GM23338 (cell line): ENCODE data around the gene CYP3A7.
"Not testable (repeated sequence)": the region's sequence is repeated elsewhere in the genome, so short reads cannot be mapped to it uniquely, and the experiment has no call there.

Experiments
- CREB1 ChIP-seq: fragments of 250-450 bp; sonication (Bioruptor Pico); IDR thresholded peaks from 2 replicates; pipeline ENCODE4 v1.5.0; 2020; ENCODE audit warnings: low read depth, mild to moderate bottlenecking, moderate library complexity
- EZH2 ChIP-seq: fragments of 200-600 bp; sonication (generic); IDR thresholded peaks from one replicate; pipeline ENCODE4 v1.8.0; 2017; ENCODE audit warnings: antibody characterized with exemption, mild to moderate bottlenecking, low read depth; ENCODE audit not compliant: unreplicated experiment
- EZH2phosphoT487 ChIP-seq: fragments of 200-600 bp; sonication (generic); IDR thresholded peaks from one replicate; pipeline ENCODE4 v1.8.1; 2018; ENCODE audit warnings: antibody characterized with exemption; ENCODE audit not compliant: unreplicated experiment
- JUNB ChIP-seq: IDR thresholded peaks from one replicate; pipeline ENCODE4 v1.6.1; 2016; ENCODE audit warnings: antibody characterized with exemption; ENCODE audit not compliant: unreplicated experiment
- POLR2AphosphoS5 ChIP-seq: IDR thresholded peaks from 2 replicates; pipeline ENCODE4 v1.6.1; 2016; ENCODE audit warnings: antibody characterized with exemption, low read depth
- TF ChIP-seq, protein P1 (sequence below), 2 experiments: fragments of 200-600 bp in 1 of 2; sonication (generic) in 1 of 2; conservative IDR thresholded peaks; 2 replicates each; pipeline versions ENCODE4 v1.5.1 to v1.6.1; 2016 to 2017; ENCODE audit warnings: antibody characterized with exemption in 2 of 2, low read depth in 2 of 2, mild to moderate bottlenecking in 2 of 2, moderate library complexity in 1 of 2
- TF ChIP-seq, protein P2 (sequence below): IDR thresholded peaks from 2 replicates; pipeline ENCODE4 v1.6.1; 2016; ENCODE audit warnings: antibody characterized with exemption
- TF ChIP-seq, protein P3 (sequence below): IDR thresholded peaks from one replicate; pipeline ENCODE4 v1.6.1; 2018; ENCODE audit warnings: antibody characterized with exemption; ENCODE audit not compliant: unreplicated experiment

DNA sequence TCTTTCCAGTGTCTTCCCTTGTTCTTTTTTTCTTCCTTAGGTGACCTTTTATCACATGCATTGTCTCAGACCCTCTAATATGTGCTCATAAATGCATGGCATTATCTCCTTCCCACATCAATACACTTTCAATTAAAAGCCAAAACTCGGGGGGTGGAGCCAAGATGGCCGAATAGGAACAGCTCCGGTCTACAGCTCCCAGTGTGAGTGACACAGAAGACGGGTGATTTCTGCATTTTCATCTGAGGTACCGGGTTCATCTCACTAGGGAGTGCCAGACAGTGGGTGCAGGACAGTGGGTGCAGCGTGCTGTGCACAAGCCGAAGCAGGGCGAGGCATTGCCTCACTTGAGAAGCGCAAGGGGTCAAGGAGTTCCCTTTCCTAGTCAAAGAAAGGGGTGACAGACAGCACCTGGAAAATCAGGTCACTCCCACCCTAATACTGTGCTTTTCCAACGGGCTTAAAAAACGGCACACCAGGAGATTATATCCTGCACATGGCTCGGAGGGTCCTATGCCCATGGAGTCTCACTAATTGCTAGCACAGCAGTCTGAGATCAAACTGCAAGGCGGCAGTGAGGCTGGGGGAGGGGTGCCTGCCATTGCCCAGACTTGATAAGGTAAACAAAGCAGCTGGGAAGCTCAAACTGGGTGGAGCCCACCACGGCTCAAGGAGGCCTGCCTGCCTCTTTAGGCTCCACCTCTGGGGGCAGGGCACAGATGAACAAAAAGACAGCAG is 49.0 kb downstream of the CYP3A7 start:
- TF ChIP-seq, protein P1, sequence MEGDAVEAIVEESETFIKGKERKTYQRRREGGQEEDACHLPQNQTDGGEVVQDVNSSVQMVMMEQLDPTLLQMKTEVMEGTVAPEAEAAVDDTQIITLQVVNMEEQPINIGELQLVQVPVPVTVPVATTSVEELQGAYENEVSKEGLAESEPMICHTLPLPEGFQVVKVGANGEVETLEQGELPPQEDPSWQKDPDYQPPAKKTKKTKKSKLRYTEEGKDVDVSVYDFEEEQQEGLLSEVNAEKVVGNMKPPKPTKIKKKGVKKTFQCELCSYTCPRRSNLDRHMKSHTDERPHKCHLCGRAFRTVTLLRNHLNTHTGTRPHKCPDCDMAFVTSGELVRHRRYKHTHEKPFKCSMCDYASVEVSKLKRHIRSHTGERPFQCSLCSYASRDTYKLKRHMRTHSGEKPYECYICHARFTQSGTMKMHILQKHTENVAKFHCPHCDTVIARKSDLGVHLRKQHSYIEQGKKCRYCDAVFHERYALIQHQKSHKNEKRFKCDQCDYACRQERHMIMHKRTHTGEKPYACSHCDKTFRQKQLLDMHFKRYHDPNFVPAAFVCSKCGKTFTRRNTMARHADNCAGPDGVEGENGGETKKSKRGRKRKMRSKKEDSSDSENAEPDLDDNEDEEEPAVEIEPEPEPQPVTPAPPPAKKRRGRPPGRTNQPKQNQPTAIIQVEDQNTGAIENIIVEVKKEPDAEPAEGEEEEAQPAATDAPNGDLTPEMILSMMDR (conservative IDR thresholded peaks at IDR 0.05; ENCODE audit: low read depth in 2 of 2): not testable (repeated sequence)
- TF ChIP-seq POLR2AphosphoS5, EZH2, EZH2phosphoT487, CREB1, JUNB: not testable (repeated sequence)
- TF ChIP-seq, protein P2, sequence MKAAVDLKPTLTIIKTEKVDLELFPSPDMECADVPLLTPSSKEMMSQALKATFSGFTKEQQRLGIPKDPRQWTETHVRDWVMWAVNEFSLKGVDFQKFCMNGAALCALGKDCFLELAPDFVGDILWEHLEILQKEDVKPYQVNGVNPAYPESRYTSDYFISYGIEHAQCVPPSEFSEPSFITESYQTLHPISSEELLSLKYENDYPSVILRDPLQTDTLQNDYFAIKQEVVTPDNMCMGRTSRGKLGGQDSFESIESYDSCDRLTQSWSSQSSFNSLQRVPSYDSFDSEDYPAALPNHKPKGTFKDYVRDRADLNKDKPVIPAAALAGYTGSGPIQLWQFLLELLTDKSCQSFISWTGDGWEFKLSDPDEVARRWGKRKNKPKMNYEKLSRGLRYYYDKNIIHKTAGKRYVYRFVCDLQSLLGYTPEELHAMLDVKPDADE: not testable (repeated sequence)
- TF ChIP-seq, protein P3, sequence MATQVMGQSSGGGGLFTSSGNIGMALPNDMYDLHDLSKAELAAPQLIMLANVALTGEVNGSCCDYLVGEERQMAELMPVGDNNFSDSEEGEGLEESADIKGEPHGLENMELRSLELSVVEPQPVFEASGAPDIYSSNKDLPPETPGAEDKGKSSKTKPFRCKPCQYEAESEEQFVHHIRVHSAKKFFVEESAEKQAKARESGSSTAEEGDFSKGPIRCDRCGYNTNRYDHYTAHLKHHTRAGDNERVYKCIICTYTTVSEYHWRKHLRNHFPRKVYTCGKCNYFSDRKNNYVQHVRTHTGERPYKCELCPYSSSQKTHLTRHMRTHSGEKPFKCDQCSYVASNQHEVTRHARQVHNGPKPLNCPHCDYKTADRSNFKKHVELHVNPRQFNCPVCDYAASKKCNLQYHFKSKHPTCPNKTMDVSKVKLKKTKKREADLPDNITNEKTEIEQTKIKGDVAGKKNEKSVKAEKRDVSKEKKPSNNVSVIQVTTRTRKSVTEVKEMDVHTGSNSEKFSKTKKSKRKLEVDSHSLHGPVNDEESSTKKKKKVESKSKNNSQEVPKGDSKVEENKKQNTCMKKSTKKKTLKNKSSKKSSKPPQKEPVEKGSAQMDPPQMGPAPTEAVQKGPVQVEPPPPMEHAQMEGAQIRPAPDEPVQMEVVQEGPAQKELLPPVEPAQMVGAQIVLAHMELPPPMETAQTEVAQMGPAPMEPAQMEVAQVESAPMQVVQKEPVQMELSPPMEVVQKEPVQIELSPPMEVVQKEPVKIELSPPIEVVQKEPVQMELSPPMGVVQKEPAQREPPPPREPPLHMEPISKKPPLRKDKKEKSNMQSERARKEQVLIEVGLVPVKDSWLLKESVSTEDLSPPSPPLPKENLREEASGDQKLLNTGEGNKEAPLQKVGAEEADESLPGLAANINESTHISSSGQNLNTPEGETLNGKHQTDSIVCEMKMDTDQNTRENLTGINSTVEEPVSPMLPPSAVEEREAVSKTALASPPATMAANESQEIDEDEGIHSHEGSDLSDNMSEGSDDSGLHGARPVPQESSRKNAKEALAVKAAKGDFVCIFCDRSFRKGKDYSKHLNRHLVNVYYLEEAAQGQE: not testable (repeated sequence)
